Natural killer cell (primary cell): ENCODE data around the gene RORB. TPM values are rescaled to one million over a fixed set of nuclear protein-coding genes. Genes with fewer than 3 reads are reported as not detected.
"Not testable (repeated sequence)": the region's sequence is repeated elsewhere in the genome, so short reads cannot be mapped to it uniquely, and the experiment has no call there.

Source experiments
- ATAC-seq, 3 donors: fragments of 150-1000 bp in 2 of 3; fragments of 200-7000 bp in 1 of 3; cut with Tn5 transposase; 1 replicate in 1 of 3; 2 replicates in 2 of 3; pipeline ENCODE4 v1.10.0; 2021; ENCODE audit warnings: mild to moderate bottlenecking in 2 of 3, moderate library complexity in 2 of 3
- DNase-seq, 2 donors: peaks; one replicate each; pipeline versions ENCODE4 v3.0.0 to v3.0.0-alpha.2; 2013 to 2021; ENCODE audit warnings: mixed read lengths in 1 of 2
- H3K27ac ChIP-seq: one replicate; pipeline ENCODE4 v1.5.1; 2013; ENCODE audit warnings: mild to moderate bottlenecking, low read length
- H3K27me3 ChIP-seq: one replicate; pipeline ENCODE4 v1.6.1; 2013; ENCODE audit warnings: low read length; ENCODE audit not compliant: control insufficient read depth, insufficient read depth
- H3K36me3 ChIP-seq: one replicate; pipeline ENCODE4 v1.6.1; 2013; ENCODE audit warnings: low read length; ENCODE audit not compliant: control insufficient read depth, insufficient read depth
- H3K4me1 ChIP-seq: one replicate; pipeline ENCODE4 v1.6.1; 2013; ENCODE audit warnings: low read length; ENCODE audit not compliant: control insufficient read depth, insufficient read depth
- H3K4me3 ChIP-seq: one replicate; pipeline ENCODE4 v1.5.1; 2013; ENCODE audit warnings: low read length
- H3K9me3 ChIP-seq: one replicate; pipeline ENCODE4 v1.6.1; 2013; ENCODE audit warnings: low read length; ENCODE audit not compliant: control insufficient read depth, insufficient read depth
- H3K27ac Mint-ChIP-seq, 2 donors: one replicate each; pipeline ENCODE4 v1.8.0; 2022; ENCODE audit warnings: mild to moderate bottlenecking in 2 of 2, mixed read lengths in 2 of 2, moderate library complexity in 1 of 2
- H3K27me3 Mint-ChIP-seq, 2 donors: one replicate each; pipeline ENCODE4 v1.8.0; 2022; ENCODE audit warnings: low read depth in 2 of 2, mixed read lengths in 2 of 2
- H3K36me3 Mint-ChIP-seq: one replicate; pipeline ENCODE4 v1.8.0; 2022; ENCODE audit warnings: mixed read lengths
- H3K4me1 Mint-ChIP-seq, 2 donors: one replicate each; pipeline ENCODE4 v1.8.0; 2022; ENCODE audit warnings: mixed read lengths in 2 of 2
- H3K4me3 Mint-ChIP-seq: one replicate; pipeline ENCODE4 v1.8.0; 2022; ENCODE audit warnings: mild to moderate bottlenecking, moderate library complexity, mixed read lengths
- H3K9me3 Mint-ChIP-seq, 2 donors: one replicate each; pipeline ENCODE4 v1.8.0; 2022; ENCODE audit warnings: mixed read lengths in 2 of 2
- CTCF ChIP-seq: fragments of 200-600 bp; IDR thresholded peaks from one replicate; pipeline ENCODE4 v1.8.0; 2022; ENCODE audit warnings: antibody characterized with exemption
- WGBS: methylation state at CpG from one replicate; pipeline ENCODE4 v1.1.7; 2013; ENCODE audit warnings: missing lambda C conversion rate; ENCODE audit not compliant: insufficient coverage; 5-methylcytosine and 5-hydroxymethylcytosine counted together
- intact Hi-C: fragments of 100-400 bp; cut with micrococcal nuclease; formaldehyde crosslinking; loops from one replicate; pipeline ENCODE4 v1.14.2; 2022
- total RNA-seq, 4 donors: library from RNA; stranded (reverse); fragments of 120-200 nt in 1 of 4; gene quantifications; one replicate each; pipeline versions ENCODE4 v1.2.3 to v1.2.4, GENCODE V29; 2013 to 2022

RORB gene
- total RNA-seq, 3 donors from 2014 or later (not counting 1 experiment from before 2014, with no cell fraction given) = 0.38 to 0.73 (median 0.41) TPM

- no CpG with 5 or more reads among the region's 1 CpG for WGBS
- H3K36me3 Mint-ChIP-seq = no peaks in the 10 kb centered on the region
- Histone ChIP-seq H3K4me3 (no peak overlapping the region), H3K36me3 (no peaks in the 10 kb centered on the region), H3K27ac (no peak overlapping the region), H3K9me3 (no peaks in the 10 kb centered on the region), H3K27me3 (no peaks in the 10 kb centered on the region), H3K4me1 (no peaks in the 10 kb centered on the region)
- intact Hi-C loops = no loop called here
- TF ChIP-seq CTCF = no peak
- H3K27ac Mint-ChIP-seq = no peak overlapping the region
- DNase-seq (no peak), ATAC-seq (no peak)
- H3K4me3 Mint-ChIP-seq = no peak overlapping the region
- H3K9me3 Mint-ChIP-seq = no peaks in the 10 kb centered on the region
- H3K4me1 Mint-ChIP-seq = no peaks in the 10 kb centered on the region
- peaks cover 7 to 10% of the 10 kb centered on the region in 2 donors for H3K27me3 Mint-ChIP-seq
Measured at GRCh38 chr9:74524289-74524688, 27.2 kb downstream of the RORB start.

- intact Hi-C loops = no loop called here
- 56% methylated on average over 2 of the region's 2 CpGs for WGBS
- H3K27me3 Mint-ChIP-seq = peaks cover 7 to 10% of the 10 kb centered on the region in 2 donors
- Histone ChIP-seq H3K36me3 (no peaks in the 10 kb centered on the region), H3K4me1 (no peaks in the 10 kb centered on the region), H3K27me3 (no peaks in the 10 kb centered on the region), H3K27ac (no peak overlapping the region), H3K4me3 (no peak overlapping the region), H3K9me3 (no peaks in the 10 kb centered on the region)
- H3K9me3 Mint-ChIP-seq = no peaks in the 10 kb centered on the region
- H3K4me3 Mint-ChIP-seq = no peak overlapping the region
- H3K36me3 Mint-ChIP-seq = no peaks in the 10 kb centered on the region
- TF ChIP-seq CTCF = no peak
- H3K27ac Mint-ChIP-seq = no peak overlapping the region
- DNase-seq (no peak), ATAC-seq (no peak)
- no peaks in the 10 kb centered on the region for H3K4me1 Mint-ChIP-seq
Measured at GRCh38 chr9:74526215-74526614, 29.1 kb downstream of the RORB start.

GRCh38 chr9:74527718-74528117, 30.6 kb downstream of the RORB start:
- ATAC-seq = no peak
- no peak for TF ChIP-seq CTCF
- Histone ChIP-seq H3K27ac (no peak overlapping the region), H3K27me3 (no peaks in the 10 kb centered on the region), H3K4me1 (no peaks in the 10 kb centered on the region), H3K9me3 (no peaks in the 10 kb centered on the region), H3K36me3 (no peaks in the 10 kb centered on the region), H3K4me3 (no peak overlapping the region)
- intact Hi-C loops = no loop called here
- Mint-ChIP-seq H3K36me3 (no peaks in the 10 kb centered on the region), H3K4me3 (no peak overlapping the region), H3K27ac (no peak overlapping the region), H3K4me1 (no peaks in the 10 kb centered on the region), H3K9me3 (no peaks in the 10 kb centered on the region), H3K27me3 (peaks cover 7 to 10% of the 10 kb centered on the region in 2 donors)
- DNase-seq = no peak
- 94% methylated on average over 3 of the region's 5 CpGs for WGBS

- H3K4me1 Mint-ChIP-seq = no peaks in the 10 kb centered on the region
- H3K4me3 Mint-ChIP-seq = no peak overlapping the region
- no peaks in the 10 kb centered on the region for H3K4me1 ChIP-seq
- no peaks in the 10 kb centered on the region for H3K36me3 Mint-ChIP-seq
- peaks cover 4 to 10% of the 10 kb centered on the region in 2 donors for H3K27me3 Mint-ChIP-seq
- ATAC-seq (no peak), DNase-seq (no peak)
- H3K4me3 ChIP-seq = no peak overlapping the region
- no peaks in the 10 kb centered on the region for H3K27me3 ChIP-seq
- no peak overlapping the region for H3K27ac Mint-ChIP-seq
- no peak for TF ChIP-seq CTCF
- H3K9me3 ChIP-seq = no peaks in the 10 kb centered on the region
- H3K27ac ChIP-seq = no peak overlapping the region
- 90% methylated on average over 6 of the region's 6 CpGs for WGBS
- H3K9me3 Mint-ChIP-seq = no peaks in the 10 kb centered on the region
- H3K36me3 ChIP-seq = no peaks in the 10 kb centered on the region
- intact Hi-C loops = no loop called here
Measured at GRCh38 chr9:74528207-74528606, 31.1 kb downstream of the RORB start.

GRCh38 chr9:74530458-74530857, 33.3 kb downstream of the RORB start:
- H3K27ac ChIP-seq, ATAC-seq, DNase-seq, H3K36me3 ChIP-seq, intact Hi-C loops, H3K36me3 Mint-ChIP-seq, H3K4me3 ChIP-seq, H3K4me1 Mint-ChIP-seq, H3K9me3 Mint-ChIP-seq, H3K27me3 Mint-ChIP-seq, H3K27ac Mint-ChIP-seq, H3K27me3 ChIP-seq, H3K9me3 ChIP-seq, H3K4me3 Mint-ChIP-seq, H3K4me1 ChIP-seq: not testable (repeated sequence)
- WGBS = 63% methylated on average over 5 of the region's 8 CpGs
